Thoracic aorta (tissue), 2 donors: Measurements from ENCODE around the gene ZNF423. TPM values are rescaled to one million over a fixed set of nuclear protein-coding genes. Genes with fewer than 3 reads are reported as not detected.

Source experiments
- ATAC-seq: fragments of 150-250 bp; one replicate; pipeline ENCODE4 v1.8.0; 2017; ENCODE audit warnings: low read depth; ENCODE audit not compliant: insufficient number of reproducible peaks, low FRiP score
- DNase-seq: peaks from one replicate; pipeline ENCODE4 v3.0.0-alpha.2; 2020; ENCODE audit warnings: low spot score
- H3K27ac ChIP-seq, 2 donors: fragments of 200-600 bp; sonication (generic); 1 replicate in 1 of 2; 2 replicates in 1 of 2; pipeline ENCODE4 v1.5.1; 2016; ENCODE audit warnings: mild to moderate bottlenecking in 2 of 2, moderate library complexity in 2 of 2
- H3K27me3 ChIP-seq: fragments of 200-600 bp; sonication (generic); replicated peaks from 2 replicates; pipeline ENCODE4 v1.6.0; 2016; ENCODE audit warnings: mild to moderate bottlenecking; ENCODE audit not compliant: insufficient read depth
- H3K36me3 ChIP-seq: fragments of 200-600 bp; sonication (generic); one replicate; pipeline ENCODE4 v1.5.1; 2016
- H3K4me1 ChIP-seq, 2 donors: fragments of 200-600 bp; sonication (generic); 1 replicate in 1 of 2; 2 replicates in 1 of 2; pipeline versions ENCODE4 v1.5.1 to v1.6.0; 2016; ENCODE audit warnings: low read depth in 2 of 2, mild to moderate bottlenecking in 1 of 2; ENCODE audit not compliant: control insufficient read depth in 1 of 2
- H3K4me3 ChIP-seq: fragments of 200-600 bp; sonication (generic); 2 replicates; pipeline ENCODE4 v1.5.1; 2016; ENCODE audit warnings: mild to moderate bottlenecking
- H3K9me3 ChIP-seq: fragments of 200-600 bp; sonication (generic); 2 replicates; pipeline ENCODE4 v1.5.1; 2016
- total RNA-seq, 2 donors: library from RNA; depleted of rRNA; stranded (reverse); fragments of >200 nt; gene quantifications; one replicate each; pipeline versions ENCODE4 v1.1.0 to v1.2.3, GENCODE V29; 2016
- TF ChIP-seq, protein P1 (sequence below): fragments of 200-600 bp; sonication (generic); IDR thresholded peaks from one replicate; pipeline ENCODE4 v1.5.1; 2019; ENCODE audit warnings: antibody characterized with exemption

ZNF423 gene
- total RNA-seq, 2 donors from 2014 or later = 16.2 to 22.9 TPM

DNA sequence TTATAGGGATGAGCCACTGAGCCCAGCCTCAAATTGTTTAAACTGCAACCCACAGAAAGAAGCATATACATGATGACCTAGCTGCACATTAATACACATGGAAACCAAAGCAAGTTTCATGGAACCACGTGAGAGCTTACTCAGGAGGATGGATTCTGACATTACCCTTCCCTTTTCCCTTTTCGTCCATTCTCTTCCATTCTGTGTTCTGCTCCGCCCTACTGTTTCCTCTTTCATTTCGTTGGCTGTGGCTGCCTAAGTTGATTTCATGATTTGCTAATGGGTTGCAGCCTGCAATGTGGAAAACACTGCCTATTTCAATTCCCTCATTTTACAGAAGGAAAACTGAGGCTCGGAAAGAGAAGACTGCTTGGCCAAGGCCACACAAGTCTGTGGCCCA lies 305.8 kb downstream of the ZNF423 start:
- DNase-seq (no peak), ATAC-seq (no peak)
- H3K27me3 ChIP-seq = no peaks in the 10 kb centered on the region
- no peaks in the 10 kb centered on the region for H3K9me3 ChIP-seq
- no peak overlapping the region for H3K27ac ChIP-seq
- TF ChIP-seq, protein P1, sequence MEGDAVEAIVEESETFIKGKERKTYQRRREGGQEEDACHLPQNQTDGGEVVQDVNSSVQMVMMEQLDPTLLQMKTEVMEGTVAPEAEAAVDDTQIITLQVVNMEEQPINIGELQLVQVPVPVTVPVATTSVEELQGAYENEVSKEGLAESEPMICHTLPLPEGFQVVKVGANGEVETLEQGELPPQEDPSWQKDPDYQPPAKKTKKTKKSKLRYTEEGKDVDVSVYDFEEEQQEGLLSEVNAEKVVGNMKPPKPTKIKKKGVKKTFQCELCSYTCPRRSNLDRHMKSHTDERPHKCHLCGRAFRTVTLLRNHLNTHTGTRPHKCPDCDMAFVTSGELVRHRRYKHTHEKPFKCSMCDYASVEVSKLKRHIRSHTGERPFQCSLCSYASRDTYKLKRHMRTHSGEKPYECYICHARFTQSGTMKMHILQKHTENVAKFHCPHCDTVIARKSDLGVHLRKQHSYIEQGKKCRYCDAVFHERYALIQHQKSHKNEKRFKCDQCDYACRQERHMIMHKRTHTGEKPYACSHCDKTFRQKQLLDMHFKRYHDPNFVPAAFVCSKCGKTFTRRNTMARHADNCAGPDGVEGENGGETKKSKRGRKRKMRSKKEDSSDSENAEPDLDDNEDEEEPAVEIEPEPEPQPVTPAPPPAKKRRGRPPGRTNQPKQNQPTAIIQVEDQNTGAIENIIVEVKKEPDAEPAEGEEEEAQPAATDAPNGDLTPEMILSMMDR = no peak
- H3K36me3 ChIP-seq = no peaks in the 10 kb centered on the region
- H3K4me1 ChIP-seq = no peaks in the 10 kb centered on the region
- H3K4me3 ChIP-seq = no peak overlapping the region

DNA sequence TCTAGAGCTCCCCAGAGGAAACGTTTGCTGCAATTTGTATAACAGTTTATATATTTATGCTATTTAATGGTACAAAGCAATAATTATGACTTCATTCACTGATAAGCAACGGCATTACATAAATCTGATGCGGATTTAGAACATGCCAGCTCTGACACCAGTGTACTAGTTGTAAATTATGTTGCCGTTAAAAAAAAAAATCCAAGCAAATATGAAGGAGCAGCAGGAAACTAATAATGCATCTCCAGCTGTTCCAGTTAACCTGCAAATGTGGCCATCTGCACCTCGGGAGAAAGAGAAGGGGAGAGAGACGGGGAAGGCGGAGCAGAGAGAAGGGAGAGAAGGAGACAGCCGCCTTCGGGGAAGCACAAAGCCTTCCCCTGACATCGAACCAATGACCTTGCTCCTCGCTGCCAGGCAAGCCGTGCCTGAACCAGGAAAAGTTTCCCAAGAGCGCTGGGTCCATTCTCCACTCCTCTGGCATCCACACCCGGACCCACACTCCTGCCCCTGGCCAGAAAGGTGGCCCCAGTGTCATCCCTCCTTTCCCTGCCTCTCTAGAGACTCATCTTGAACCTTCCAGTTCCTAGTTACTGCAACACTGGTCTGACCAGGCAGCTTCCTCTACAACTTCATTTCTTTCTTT lies 307.5 kb downstream of the ZNF423 start:
- TF ChIP-seq, protein P1 = no peak
- DNase-seq (no peak), ATAC-seq (no peak)
- Histone ChIP-seq H3K36me3 (no peaks in the 10 kb centered on the region), H3K27ac (no peak overlapping the region), H3K4me1 (no peaks in the 10 kb centered on the region), H3K4me3 (no peak overlapping the region), H3K27me3 (no peaks in the 10 kb centered on the region), H3K9me3 (no peaks in the 10 kb centered on the region)

DNA sequence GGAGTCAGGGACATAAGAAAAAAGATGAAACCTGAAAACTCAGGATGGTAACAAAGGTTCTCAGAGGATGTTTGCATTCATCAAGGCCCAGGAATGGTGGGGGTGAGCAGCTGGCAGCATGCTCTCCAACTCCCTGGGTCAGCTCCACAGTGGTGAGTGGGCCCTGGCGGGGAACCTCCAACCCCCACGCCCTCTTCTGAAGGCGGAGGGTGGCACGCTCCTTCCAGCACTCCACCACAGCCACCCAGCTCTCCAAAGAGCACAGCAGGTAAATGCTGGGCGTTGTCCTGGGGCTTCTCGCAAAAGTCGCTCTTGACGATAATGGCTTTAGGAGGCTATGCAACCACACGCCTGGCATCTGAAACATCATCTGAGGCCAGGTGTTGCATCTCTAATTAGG lies 308.5 kb downstream of the ZNF423 start:
- H3K4me1 ChIP-seq = no peaks in the 10 kb centered on the region

DNA sequence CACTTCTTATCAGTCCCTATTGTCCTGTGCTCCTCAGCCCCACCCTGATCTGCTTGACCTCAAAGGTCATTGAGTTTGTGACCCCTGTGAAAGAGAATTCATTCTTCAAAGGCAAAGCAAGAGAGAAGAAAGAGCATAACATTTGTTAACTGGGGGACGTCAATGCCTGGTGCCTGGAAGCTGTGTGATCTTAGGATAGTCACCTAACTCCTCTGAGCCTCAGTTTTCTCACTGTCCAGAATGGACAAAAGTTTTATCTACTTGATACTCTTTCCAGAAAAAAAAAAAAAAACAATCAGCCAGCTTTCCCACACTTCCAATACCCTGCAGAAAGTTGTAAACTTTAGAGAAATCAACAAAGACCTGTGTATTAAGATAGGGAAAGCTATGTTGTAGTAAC lies 309.2 kb downstream of the ZNF423 start:
- TF ChIP-seq, protein P1 = no peak
- ATAC-seq = no peak
- no peaks in the 10 kb centered on the region for H3K27me3 ChIP-seq
- no peaks in the 10 kb centered on the region for H3K4me1 ChIP-seq
- H3K4me3 ChIP-seq = no peak overlapping the region
- DNase-seq = no peak
- H3K27ac ChIP-seq = no peak overlapping the region
- H3K36me3 ChIP-seq = no peaks in the 10 kb centered on the region
- no peaks in the 10 kb centered on the region for H3K9me3 ChIP-seq

More for the DNA sequence above, 308.5 kb downstream of the ZNF423 start:
- no peak for DNase-seq
- TF ChIP-seq, protein P1 = no peak
- H3K27me3 ChIP-seq = no peaks in the 10 kb centered on the region
- H3K36me3 ChIP-seq = no peaks in the 10 kb centered on the region
- no peak overlapping the region for H3K4me3 ChIP-seq
- H3K27ac ChIP-seq = no peak overlapping the region
- ATAC-seq = no peak
- no peaks in the 10 kb centered on the region for H3K9me3 ChIP-seq

DNA sequence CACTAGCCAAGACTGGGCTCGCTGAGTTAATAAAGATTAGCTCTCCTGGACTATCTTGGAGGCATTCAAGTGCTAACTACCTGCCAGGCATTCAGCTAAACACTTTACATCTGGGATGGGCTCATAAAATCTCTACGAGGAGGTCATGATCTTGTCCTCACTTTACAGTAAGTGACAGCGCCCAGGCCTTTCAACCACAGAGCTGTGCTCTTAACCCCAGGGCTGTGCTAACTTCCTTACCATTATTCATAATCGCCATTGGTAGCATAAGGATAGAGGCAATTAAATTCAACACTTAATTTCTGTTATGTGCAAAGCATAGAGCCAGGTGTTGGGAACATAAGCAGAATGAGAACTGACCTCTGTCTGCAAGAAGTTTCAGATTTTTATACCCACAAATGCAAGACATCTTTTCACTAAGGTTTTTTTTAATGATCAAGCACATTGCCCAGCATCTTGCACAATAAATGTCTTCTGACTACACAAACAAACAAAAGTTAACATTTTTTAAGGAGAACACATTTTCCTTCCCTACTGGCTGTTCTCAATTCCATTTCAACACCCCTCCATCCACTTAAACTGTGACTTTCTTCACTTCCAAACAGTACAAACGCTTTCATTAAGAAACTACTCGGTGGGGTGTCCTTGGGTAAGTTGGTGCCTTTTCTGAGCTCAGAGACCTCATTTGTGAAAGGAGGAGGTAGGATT lies 310.0 kb downstream of the ZNF423 start:
- H3K4me1 ChIP-seq = no peaks in the 10 kb centered on the region
- H3K4me3 ChIP-seq = no peak overlapping the region
- ATAC-seq (no peak), DNase-seq (no peak)
- H3K36me3 ChIP-seq = no peaks in the 10 kb centered on the region
- H3K9me3 ChIP-seq = no peaks in the 10 kb centered on the region
- no peaks in the 10 kb centered on the region for H3K27me3 ChIP-seq
- H3K27ac ChIP-seq = no peak overlapping the region
- TF ChIP-seq, protein P1 = no peak
